ENCODE measurements around the gene KCTD21.

Gene KCTD21

DNA sequence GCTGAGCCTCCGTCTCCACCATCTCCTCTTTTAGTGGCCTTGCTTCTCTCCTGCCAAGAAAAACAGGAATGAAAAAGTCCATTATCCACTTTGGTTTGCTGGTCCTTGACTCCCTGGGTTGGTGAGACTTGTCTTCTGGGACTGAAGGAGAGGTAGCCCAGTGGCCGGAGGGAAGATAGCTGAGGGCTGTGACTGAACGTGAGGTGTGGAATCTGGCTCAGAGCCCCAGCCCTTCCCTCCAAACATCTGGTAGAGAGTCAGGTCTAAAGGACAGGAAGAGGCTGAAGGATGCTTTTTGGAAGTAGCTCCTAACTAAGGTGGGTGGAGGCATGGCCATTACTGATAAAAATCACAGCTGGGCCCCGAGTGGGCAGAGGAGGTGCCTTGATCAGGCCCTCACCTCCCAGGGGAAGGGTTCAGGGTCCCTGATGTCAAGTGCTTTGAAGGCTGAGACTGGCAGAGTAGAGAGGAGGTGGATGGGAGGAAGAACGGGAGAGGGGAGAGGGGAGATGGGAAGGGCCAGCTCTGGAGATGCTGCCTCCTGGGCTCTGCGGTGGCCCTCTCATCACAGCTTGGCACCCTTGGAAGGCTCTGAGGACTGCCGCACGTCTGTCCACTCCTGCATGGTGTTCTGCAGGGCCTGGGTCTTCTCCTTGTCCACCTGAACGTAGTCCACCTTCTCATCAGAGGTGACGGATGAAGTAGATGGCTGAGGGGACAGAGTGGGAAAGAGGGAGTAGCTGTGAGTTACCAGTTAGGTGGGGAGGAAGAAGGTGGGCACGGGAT lies 30.5 kb upstream of the KCTD21 start:
- DNase-seq = no peak

DNA sequence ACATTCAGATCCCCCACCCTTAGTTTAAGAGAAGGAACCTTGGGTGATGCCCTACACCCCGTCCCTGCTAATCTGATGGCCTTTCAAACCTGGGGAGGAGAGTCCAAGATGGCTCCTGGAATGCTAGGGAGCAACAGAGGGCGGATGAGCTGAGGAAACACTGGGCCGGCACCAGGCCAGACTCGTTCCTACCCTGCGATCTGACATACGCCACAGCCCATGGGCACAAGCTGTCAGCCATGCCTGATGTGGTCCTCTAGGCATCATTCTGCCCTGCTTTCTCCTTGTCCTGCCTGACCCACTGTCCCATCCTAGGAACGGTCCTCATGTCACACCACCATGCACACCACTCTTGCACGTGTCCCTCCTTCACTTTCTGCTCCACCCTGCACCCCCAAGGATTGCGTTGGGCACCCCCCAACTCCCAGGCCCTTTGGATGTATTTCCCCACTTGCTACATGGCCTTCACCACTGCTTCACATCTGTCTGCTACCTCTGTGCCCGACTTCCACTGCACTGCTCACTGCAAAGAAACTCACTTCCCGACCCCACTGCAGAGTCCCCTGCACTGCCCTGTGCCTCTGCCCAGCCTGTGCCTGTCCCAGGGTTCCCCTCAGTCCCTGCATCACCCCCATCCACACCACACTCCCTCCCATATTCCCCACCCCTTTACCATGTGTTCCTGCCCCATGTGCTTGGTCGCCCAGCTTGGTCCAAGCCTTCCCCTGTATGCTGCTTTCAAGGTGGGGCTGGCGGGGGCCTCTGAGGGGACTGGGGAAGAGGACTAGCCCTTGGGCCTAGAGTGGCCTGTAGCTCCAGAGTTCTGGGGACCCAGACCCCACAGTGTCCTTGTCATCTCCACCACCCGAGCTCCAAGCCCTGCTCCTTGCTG lies 29.5 kb upstream of the KCTD21 start:
- no peak for DNase-seq

DNA sequence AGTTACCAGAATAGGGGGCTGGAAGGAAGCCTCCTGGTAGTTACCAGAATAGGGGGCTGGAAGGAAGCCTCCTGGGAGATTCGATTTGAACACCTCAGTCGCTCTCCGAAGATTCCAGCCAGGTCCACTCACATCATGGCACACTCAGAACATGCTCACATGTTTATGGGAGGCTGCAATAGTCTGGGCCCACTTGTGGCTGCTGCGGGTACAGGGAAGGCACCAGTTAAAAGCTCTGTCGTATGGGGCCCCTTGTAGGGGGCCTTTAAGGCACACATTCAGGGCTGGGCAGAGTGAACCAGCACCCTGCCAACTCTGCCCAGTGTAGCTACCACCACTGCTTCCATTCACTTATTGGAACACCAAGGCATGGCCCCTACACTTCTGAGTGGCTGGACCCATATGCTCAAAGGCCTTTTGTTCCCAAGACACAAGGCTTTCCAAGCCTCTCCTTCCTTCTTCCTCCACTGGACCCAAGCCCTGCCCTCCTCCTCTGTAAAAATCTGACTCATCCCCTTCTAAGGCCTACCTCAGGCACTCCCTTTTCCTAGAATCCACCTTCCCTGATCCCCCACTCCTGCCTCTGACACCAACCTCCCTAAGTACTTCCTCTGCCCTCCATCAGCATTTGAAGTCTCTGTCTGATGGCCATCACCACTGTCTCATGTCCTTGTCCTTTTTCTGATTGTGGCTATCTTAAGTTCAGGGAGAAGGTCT lies 28.3 kb upstream of the KCTD21 start:
- no peak for DNase-seq

DNA sequence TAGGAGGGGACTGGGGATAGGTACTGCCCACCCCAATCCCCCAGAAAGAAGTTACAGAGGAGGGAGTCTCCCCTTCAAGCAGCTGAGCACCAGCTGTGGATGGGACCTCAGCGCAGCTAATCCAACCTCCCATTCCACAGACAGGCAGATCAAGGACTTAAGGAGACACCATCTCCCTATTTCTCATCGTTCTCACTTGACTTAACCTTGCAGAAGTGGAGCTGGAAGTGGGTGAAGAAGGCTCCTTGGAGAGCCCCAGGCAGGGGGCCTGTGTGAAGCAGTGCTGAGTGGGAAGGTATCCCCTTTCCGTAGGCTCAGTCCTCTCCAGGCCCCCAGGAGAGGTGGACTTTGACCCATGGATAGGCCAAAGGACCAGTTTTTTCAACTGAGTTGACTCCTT lies 27.6 kb upstream of the KCTD21 start:
- no peak for DNase-seq

DNA sequence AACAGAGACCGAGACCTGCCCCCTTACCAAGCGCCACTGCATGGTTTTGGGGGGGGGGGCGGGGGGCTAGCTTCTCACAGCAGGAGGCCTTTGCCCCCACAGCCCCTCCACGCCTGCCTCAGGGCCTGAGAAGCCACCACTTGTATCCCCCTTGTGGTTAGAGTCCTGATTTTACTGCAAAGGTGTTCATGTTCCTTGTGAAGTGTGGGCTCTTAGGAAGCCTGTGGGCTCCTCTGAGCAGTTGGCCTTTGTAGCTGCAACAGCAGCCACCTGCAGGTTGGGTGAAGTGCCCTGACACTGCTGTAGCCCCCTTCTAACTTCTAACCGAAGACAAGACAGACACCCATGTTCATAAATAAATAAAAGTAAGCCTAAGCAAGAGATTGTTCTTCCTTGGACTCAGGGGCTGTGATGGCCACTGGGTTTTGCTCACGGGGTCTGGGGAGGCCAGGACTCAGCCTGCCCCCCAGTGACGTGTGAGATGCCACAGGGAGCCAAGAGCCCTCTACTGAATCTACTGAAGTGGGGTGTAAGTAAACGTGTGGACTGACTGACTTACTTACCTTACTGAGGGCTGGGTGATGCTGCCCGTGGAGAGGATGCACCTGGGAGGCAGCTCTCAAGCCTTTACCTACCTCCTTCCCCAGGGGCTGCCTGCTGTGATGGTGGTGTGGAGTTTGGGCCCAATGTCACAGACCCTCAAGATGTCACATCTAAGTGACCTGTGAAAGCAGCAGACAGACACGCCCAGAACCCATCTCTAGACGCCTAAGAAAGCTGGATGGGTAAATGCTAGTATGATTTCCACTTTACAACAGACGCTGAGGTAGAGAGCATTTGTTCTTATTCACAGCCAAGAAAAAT lies 26.1 kb upstream of the KCTD21 start:
- no peak for DNase-seq

DNA sequence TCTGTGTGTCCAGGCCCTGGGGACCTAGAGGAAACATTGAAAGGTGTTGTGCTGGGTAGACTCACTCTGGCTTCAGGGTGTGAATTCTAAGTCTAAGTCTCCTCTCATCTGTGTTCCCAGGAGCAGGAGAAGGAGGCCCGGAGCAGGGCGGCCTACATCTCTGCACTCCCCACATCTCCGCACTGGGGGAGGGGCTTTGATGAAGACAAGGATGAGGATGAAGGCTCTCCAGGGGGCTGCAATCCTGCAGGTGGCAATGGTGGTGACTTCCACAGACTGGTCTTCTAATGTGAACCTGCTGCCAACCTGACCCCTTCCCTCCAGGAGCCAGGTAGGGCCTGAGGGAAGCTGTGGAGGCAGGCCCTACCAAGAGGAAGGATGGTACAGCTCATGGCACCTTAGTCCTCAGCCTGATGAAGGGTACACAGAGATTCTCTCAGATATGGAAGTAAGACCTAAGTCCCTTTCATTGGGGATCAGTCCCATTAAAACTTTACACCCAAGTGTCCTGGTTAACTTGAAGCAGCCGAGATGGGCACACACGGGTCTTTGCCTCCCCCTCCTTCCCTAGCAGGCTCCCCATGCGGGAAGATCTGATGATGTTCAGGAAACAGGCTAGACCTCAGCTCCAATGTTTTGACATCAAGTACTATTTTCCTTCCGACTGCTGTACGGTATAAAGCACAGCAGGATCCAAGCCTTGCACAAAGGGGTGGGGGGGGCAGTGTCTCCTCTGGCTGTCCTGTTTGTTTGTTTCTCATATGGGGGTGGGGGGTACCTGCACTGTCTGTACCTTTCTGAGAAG lies 25.3 kb upstream of the KCTD21 start:
- no peak for DNase-seq

DNA sequence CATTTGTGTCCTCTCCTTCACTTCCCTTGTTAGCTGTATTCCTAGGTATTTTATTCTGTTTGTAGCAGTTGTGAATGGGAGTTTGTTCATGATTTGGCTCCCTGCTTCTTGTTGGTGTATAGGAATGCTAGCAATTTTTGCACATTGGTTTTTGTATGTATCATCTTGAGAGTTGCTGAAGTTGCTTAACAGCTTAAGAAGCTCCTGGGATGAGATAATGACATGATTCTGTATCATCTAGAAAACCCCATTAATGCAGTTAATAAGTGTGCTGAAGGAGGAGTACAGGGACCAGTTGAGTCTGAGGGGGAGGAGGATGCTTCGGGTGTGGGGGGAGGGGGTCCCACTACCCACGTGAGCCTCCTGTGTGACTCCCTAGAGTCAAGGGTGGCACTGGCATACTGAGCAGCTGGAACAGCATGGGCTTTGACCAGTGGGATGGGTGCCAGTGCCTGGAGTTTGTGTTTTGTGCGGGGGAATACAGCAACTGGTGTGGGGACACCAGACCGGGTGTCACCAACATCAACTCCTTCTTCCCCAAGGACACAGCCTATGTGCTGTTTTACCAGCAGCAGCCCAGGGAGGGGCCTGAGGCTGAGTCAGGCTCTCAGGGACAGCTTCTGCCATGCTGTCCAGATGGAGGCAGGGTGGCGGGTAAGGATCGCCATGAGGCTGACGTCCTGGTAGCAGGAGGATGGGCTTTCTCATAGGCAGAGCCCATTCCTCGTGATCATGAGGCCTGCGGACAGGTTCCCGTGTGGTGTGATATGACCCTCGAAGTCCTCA lies 24.4 kb upstream of the KCTD21 start:
- no peak for DNase-seq

DNA sequence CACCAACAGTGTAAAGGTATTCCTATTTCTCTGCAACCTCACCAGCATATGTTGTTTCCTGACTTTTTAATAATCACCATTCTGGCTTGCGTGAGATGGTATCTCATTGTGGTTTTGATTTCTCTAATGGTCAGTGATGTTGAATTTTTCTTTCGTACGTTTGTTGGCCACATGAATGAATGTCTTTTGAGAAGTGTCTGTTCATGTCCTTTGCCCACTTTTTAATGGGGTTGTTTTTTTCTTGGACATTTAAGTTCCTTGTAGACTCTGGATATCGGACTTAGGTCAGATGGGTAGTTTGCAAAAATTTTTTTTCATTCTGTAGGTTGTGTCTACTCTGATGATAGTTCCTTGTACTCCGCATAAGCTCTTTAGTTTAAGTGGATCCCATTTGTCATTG lies 23.1 kb upstream of the KCTD21 start:
- DNase-seq = no peak

DNA sequence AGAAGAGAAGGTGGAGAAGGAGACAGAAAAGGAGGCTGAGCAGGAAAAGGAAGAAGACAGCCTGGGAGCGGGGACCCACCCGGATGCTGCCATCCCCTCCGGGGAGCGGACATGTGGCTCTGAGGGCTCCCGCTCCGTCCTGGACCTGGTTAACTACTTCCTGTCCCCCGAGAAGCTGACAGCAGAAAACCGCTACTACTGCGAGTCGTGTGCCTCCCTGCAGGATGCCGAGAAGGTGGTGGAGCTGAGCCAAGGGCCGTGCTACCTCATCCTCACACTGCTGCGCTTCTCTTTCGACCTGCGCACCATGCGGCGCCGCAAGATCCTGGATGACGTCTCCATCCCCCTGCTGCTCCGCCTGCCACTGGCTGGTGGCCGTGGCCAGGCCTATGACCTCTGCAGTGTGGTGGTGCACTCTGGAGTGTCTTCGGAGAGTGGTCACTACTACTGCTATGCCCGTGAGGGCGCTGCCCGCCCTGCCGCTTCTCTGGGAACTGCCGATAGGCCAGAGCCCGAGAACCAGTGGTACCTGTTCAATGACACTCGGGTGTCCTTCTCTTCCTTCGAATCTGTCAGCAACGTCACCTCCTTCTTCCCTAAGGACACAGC lies 21.7 kb upstream of the KCTD21 start:
- DNase-seq = no peak

DNA sequence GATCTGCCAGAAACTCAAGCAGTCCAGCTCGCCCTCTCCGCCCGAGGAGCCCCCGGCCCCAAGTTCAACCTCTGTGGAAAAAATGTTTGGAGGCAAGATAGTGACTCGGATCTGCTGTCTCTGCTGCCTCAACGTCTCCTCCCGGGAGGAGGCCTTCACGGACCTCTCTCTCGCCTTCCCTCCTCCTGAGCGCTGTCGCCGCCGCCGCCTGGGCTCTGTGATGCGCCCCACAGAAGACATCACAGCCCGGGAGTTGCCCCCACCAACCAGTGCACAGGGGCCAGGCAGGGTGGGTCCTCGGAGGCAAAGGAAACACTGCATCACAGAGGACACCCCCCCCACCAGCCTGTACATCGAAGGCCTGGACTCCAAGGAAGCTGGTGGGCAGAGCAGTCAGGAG lies 21.1 kb upstream of the KCTD21 start:
- no peak for DNase-seq

DNA sequence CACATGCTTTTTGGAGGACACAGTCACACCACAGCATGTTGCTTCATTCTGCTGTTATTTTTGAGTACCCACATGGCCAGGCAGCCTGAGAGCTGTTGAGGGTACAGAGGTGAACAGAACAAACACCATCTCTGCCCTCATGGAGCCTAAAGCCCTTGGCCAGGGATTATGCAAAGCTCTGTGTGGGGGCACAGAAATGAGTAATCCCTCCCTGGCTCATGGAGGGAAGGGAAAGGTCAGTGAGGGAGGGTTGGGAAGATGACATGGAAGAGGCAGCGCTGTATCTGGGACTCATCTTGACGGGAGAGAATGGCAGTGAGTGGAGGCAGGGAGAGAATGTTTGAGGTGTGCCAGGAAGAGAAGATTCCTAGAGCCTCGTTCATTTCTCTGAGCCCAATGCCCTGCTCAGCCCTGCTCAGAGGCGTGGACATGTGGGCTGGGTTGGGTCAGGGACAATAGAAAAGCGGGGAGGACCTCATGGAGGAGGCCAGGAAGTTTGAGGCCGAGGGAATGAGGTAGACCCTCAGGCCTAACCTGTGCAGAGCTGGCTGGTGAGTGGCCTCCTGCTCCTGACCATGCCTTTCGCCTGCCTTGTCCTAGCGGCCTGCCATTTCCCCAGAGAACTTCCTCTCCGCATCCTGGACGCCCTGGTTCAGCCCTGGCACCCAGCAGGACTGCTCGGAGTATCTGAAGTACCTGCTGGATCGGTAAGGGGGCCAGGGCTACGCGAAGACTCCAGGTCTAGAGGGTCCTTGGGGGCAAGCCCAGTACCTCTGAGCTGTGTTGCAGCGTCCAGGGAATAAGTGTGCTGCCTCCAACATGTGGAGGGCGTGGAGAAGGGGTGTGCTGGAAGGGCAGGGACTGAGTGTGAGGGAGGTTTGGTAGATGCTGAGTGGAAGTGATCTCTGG lies 20.1 kb upstream of the KCTD21 start:
- DNase-seq = no peak

DNA sequence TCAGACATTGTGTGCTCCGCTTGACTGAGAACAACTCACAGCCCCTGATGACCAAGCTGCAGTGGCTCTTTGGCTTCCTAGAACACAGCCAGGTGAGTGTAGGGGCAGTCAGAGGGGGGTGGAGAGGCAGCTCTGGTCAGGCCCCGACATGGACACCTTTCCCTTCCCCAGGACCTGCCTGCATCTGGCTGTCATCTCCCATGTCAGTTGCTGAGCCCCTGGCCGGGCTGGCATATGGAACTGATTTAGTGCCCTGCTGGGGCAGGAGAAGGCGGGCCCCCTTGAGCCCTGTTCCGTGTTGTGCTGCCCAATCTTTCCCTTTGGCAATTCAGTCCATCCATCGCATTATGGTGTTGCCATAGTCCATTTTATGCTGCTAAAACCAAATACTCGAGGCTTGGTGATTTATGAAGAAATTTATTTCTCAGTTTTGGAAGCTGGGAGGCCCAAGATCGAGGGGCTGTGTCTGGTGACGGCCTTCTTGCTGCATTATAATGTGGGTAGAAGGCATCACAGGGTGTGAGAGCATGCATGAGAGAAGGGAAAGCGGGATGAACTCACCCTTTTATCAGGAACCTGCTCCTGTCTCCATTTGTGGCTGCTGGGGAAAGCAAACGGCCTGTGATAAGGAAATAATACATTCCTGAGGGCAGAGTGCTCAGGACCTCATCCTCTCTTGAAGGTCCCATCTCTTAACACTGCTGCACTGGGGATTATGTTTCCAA lies 19.3 kb upstream of the KCTD21 start:
- no peak for DNase-seq

DNA sequence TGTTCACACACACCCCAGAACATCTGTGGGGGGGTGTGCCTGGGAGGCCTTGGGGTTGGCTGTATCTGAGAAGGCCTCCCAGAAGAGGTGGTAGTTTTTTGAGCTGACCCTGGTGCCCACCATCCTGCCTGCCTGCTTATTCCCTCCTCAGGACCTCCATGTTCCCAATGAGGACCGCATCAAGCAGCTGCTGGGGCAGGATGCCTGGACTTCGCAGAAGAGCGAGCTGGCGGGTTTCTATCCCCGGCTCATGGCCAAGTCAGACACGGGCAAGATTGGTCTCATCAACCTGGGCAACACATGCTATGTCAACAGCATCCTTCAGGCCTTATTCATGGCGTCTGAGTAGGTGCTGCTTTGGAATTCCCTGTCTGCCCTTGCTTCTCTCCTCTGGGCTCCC lies 17.3 kb upstream of the KCTD21 start:
- no peak for DNase-seq

DNA sequence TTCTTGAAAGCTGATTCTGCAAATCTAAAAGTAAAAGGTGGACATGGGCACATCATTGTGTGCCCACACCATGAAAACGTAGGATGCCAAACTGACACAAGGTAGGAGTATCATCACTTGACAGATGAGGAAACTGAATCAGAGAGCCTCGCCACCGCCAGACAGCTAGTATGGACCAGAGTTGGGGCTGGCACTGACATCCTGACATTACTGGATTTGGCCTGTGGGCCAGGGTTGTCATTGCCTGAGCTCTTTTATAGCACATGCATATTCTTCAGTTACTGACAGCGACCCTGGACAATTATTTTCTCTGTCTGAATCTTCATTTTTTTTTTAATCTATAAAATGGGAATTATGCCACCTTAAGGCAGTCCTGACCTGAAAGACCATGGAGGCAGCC lies 16.8 kb upstream of the KCTD21 start:
- DNase-seq = no peak

DNA sequence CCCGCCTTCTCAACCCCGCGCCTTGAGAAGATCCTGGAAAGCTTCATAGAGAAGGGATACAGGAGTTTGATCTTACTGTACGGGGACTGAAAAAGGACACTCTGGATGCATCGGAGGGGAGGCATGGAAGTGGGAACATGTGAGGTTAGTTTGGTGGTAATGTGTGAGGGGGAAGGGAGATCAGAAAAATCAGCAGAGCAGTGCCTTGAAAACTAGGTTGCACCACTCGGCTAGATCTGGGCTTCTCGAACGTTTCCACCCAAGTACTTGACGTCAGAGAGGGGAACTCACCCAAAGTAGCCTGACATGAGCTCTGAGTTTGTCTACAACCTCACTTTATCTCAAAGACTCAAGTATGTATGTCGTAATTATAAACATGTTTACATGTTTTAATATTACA lies 14.8 kb upstream of the KCTD21 start:
- no peak for DNase-seq

DNA sequence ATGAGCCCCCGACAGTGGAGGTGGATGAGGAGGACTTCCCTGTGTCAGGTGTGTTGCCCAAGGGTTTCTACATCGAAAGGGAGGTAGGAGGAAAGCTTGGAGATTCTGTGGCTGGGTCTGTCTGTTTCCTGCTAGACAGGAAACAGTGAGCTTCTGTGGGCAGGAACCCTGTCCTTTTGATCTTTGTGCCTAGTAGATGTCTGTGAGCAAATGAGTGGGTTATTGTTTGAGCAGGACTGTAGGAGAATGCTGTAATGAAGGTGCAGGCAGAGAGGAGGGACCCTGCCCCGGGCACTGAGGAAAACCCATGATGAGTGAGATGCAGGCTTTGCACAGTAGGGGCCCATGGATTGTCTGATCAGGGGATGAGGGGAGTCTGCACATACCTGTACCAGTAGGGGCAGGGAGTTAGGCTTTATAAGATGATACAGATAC lies 14.3 kb upstream of the KCTD21 start:
- no peak for DNase-seq

DNA sequence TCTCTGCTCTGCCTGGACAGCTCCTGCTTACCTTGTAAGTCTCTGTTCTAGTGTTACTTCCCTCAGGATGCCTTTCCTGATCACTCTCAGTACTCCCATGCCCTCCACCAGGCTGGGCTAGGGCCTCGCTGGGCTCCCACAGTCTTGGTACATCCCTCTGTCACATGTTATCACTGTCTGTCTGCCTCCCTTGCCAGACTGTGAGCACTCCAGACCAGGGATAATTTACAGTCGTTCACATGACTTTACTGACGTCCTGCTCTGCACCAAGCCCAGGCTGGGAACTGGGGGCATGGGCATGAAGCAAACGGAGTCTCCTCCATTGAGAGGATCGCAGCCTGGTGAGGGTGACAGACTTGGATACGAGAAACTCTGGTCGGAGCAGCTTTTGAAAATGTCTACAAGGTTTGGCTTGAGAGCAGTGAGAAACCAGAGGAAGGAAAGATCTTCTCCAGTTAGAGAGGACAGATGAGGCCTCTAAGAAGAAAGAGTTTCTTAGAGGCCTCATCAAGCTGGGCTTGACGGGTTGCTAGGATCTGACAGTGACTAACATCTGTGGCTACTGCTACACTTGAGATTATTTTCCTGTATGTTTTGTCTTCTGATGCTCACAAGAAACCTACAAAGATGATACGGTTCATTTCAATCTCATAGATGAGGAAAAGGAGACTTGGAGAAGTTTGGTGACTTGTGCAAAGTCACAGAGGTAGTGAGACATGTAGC lies 12.8 kb upstream of the KCTD21 start:
- no peak for DNase-seq

DNA sequence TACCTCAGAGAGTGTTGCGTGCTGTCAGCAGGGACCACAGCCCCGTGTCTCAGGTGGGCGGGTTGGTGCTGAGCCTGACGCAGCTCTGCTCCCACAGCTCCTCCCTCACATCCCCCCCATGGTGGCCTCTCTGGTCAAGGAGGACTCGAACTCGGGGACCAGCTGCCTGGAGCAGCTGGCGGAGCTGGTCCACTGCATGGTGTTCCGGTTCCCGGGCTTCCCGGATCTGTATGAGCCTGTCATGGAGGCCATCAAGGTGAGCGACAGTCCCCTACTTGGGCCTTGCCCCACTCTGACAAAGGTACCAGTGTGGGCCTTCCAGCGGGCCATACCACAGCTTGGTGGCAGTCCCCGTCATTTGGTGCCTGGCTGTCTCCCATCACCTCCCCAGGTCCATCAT lies 12.1 kb upstream of the KCTD21 start:
- no peak for DNase-seq

Data from activated gamma-delta T cell (primary cell).